Left lung (tissue), 10 donors: ENCODE results near the gene TCAF1. TPM values are rescaled to one million over a fixed set of nuclear protein-coding genes. Genes with fewer than 3 reads are reported as not detected.
A peak's percentile ranks its signal among the peaks of the same experiment; 100 is the strongest.
"Not testable (repeated sequence)": the region's sequence is repeated elsewhere in the genome, so short reads cannot be mapped to it uniquely, and the experiment has no call there.

Experiments used
- ATAC-seq: fragments of 200-7000 bp; cut with Tn5 transposase; one replicate; pipeline ENCODE4 v1.9.1; 2020; ENCODE audit warnings: moderate library complexity
- DNase-seq, 4 donors: peaks; one replicate each; pipeline ENCODE4 v3.0.0-alpha.2; 2013 to 2020
- H3K27ac ChIP-seq, 2 donors: fragments of 200-600 bp; sonication (generic) in 1 of 2; one replicate each; pipeline versions ENCODE4 v1.5.0 to v1.8.0; 2020 to 2021
- H3K27me3 ChIP-seq, 2 donors: fragments of 200-600 bp; sonication (generic) in 1 of 2; one replicate each; pipeline versions ENCODE4 v1.5.0 to v1.8.0; 2020 to 2021
- H3K36me3 ChIP-seq, 2 donors: fragments of 200-600 bp; sonication (generic) in 1 of 2; one replicate each; pipeline versions ENCODE4 v1.5.0 to v1.8.0; 2020 to 2021
- H3K4me1 ChIP-seq, 2 donors: fragments of 200-600 bp; one replicate each; pipeline ENCODE4 v1.8.0; 2021
- H3K4me3 ChIP-seq, 2 donors: fragments of 200-600 bp; sonication (generic) in 1 of 2; one replicate each; pipeline versions ENCODE4 v1.5.0 to v1.8.0; 2020 to 2021; ENCODE audit warnings: mild to moderate bottlenecking in 1 of 2
- H3K9me3 ChIP-seq, 2 donors: fragments of 200-600 bp; sonication (generic) in 1 of 2; one replicate each; pipeline versions ENCODE4 v1.5.0 to v1.8.0; 2020 to 2021
- CTCF ChIP-seq, 2 donors: fragments of 200-600 bp; sonication (generic) in 1 of 2; IDR thresholded peaks; one replicate each; pipeline versions ENCODE4 v1.5.0 to v1.8.0; 2021; ENCODE audit warnings: antibody characterized with exemption in 2 of 2
- intact Hi-C, 2 donors: fragments of 100-400 bp; cut with DNase I; formaldehyde crosslinking; loops; one replicate each; pipeline versions ENCODE4 v1.11.2 to v1.14.2; 2022
- polyA plus RNA-seq, 6 donors: library from polyadenylated mRNA; unstranded; fragments of 120-200 nt; gene quantifications; one replicate each; pipeline ENCODE4 v1.2.1, GENCODE V29; 2013; ENCODE audit not compliant: insufficient read length in 6 of 6
- total RNA-seq, 2 donors: library from RNA; stranded (reverse); fragmentation: NEBNext Ultra II Directional; extraction: Animal tissue kit (Norgen Biotek cat#: 25700); gene quantifications; one replicate each; pipeline ENCODE4 v1.2.1, GENCODE V29; 2021
- donor health status: DM: no; HTN: yes; CAD: no.
- donor health status: DM: no; HTN: no; CAD: no.

Gene TCAF1
- total and polyA plus RNA-seq, 8 donors = 39.4 to 135 (median 101) TPM

- H3K27ac ChIP-seq = peak overlapping the region; percentile 54 to 82
- ATAC-seq (peak; percentile 56), DNase-seq (peak; percentile 34 to 92 (median 70))
- H3K4me1 ChIP-seq = peaks cover 4 to 5% of the 10 kb centered on the region in 2 donors
- H3K36me3 ChIP-seq = no peaks in the 10 kb centered on the region
- H3K27me3 ChIP-seq = peaks cover 0 to 36% of the 10 kb centered on the region in 2 donors
- TF ChIP-seq CTCF (IDR thresholded peaks at IDR 0.05) = no peak
- peak overlapping the region; percentile 48 to 49 for H3K4me3 ChIP-seq
- no peaks in the 10 kb centered on the region for H3K9me3 ChIP-seq
- intact Hi-C loops = no loop called here
Measured at GRCh38 chr7:143882020-143882603, 19.9 kb downstream of the TCAF1 start.

GRCh38 chr7:143878884-143879283 is 23.1 kb downstream of the TCAF1 start:
- no peak overlapping the region for H3K4me3 ChIP-seq
- no peaks in the 10 kb centered on the region for H3K9me3 ChIP-seq
- DNase-seq = no peak
- no peak for TF ChIP-seq CTCF (IDR thresholded peaks at IDR 0.05)
- peaks cover 4 to 5% of the 10 kb centered on the region in 2 donors for H3K4me1 ChIP-seq
- H3K27ac ChIP-seq = no peak overlapping the region
- H3K27me3 ChIP-seq = peaks cover 0 to 20% of the 10 kb centered on the region in 2 donors
- intact Hi-C loops = no loop called here
- ATAC-seq = no peak
- peaks cover 0 to 15% of the 10 kb centered on the region in 2 donors for H3K36me3 ChIP-seq

GRCh38 chr7:143877098-143877497 is 24.9 kb downstream of the TCAF1 start:
- Histone ChIP-seq H3K9me3 (no peaks in the 10 kb centered on the region), H3K27ac (no peak overlapping the region), H3K36me3 (peaks cover 0 to 15% of the 10 kb centered on the region in 2 donors), H3K4me3 (no peak overlapping the region), H3K27me3 (peaks cover 0 to 2% of the 10 kb centered on the region in 2 donors), H3K4me1 (peaks cover 0 to 5% of the 10 kb centered on the region in 2 donors)
- ATAC-seq (no peak), DNase-seq (no peak)
- TF ChIP-seq CTCF (IDR thresholded peaks at IDR 0.05) = no peak
- intact Hi-C loops = no loop called here

GRCh38 chr7:143876218-143876617 is 25.8 kb downstream of the TCAF1 start:
- TF ChIP-seq CTCF (IDR thresholded peaks at IDR 0.05) = no peak
- intact Hi-C loops = no loop called here
- ATAC-seq = no peak

GRCh38 chr7:143873242-143873641 is 28.7 kb downstream of the TCAF1 start:
- ATAC-seq, DNase-seq, H3K9me3 ChIP-seq, intact Hi-C loops, H3K4me1 ChIP-seq, H3K27ac ChIP-seq, H3K27me3 ChIP-seq, H3K4me3 ChIP-seq: not testable (repeated sequence)
- peaks cover 0 to 15% of the 10 kb centered on the region in 2 donors for H3K36me3 ChIP-seq

More at GRCh38 chr7:143876218-143876617, 25.8 kb downstream of the TCAF1 start:
- DNase-seq = peak in 1 of 4 donors; percentile 40
- Histone ChIP-seq H3K9me3 (no peaks in the 10 kb centered on the region), H3K27ac (no peak overlapping the region), H3K4me1 (peaks cover 0 to 5% of the 10 kb centered on the region in 2 donors), H3K4me3 (no peak overlapping the region), H3K27me3 (no peaks in the 10 kb centered on the region), H3K36me3 (peaks cover 0 to 15% of the 10 kb centered on the region in 2 donors)

GRCh38 chr7:143871534-143871933 is 30.4 kb downstream of the TCAF1 start:
- H3K27ac ChIP-seq, H3K4me1 ChIP-seq, H3K9me3 ChIP-seq, DNase-seq, H3K4me3 ChIP-seq, ATAC-seq, intact Hi-C loops, H3K27me3 ChIP-seq: not testable (repeated sequence)
- peaks cover 0 to 15% of the 10 kb centered on the region in 2 donors for H3K36me3 ChIP-seq

GRCh38 chr7:143857994-143858393 is 44.0 kb downstream of the TCAF1 start:
- H3K4me3 ChIP-seq, H3K27ac ChIP-seq, H3K36me3 ChIP-seq, H3K9me3 ChIP-seq, DNase-seq, ATAC-seq, H3K27me3 ChIP-seq, H3K4me1 ChIP-seq, intact Hi-C loops: not testable (repeated sequence)

GRCh38 chr7:143855443-143855842 is 46.5 kb downstream of the TCAF1 start:
- DNase-seq, H3K9me3 ChIP-seq, H3K4me3 ChIP-seq, H3K4me1 ChIP-seq, intact Hi-C loops, ATAC-seq, H3K27ac ChIP-seq, H3K27me3 ChIP-seq, H3K36me3 ChIP-seq: not testable (repeated sequence)
